H1 (cell line): ENCODE measurements around the gene BMF. TPM values are rescaled to one million over a fixed set of nuclear protein-coding genes. Genes with fewer than 3 reads are reported as not detected.
A peak's percentile ranks its signal among the peaks of the same experiment; 100 is the strongest.

Source experiments
- ATF2 ChIP-seq: IDR thresholded peaks from 2 replicates; pipeline ENCODE4 v1.6.1; 2012; ENCODE audit warnings: low read length, inconsistent platforms
- BACH1 ChIP-seq: IDR thresholded peaks from 2 replicates; pipeline ENCODE4 v1.6.1; 2012; ENCODE audit warnings: low read length, improper control_type of control experiment
- BCL11A ChIP-seq, 2 experiments: IDR thresholded peaks; one replicate each; pipeline ENCODE4 v1.6.1; 2011; ENCODE audit warnings: low read depth in 2 of 2, low read length in 2 of 2, mild to moderate bottlenecking in 2 of 2
- CBX5 ChIP-seq: fragments of 300-800, 300-1000 bp; sonication (generic); IDR thresholded peaks from 2 replicates; pipeline ENCODE4 v1.7.1; 2016; ENCODE audit warnings: antibody characterized with exemption, low read length, low read depth
- CEBPB ChIP-seq: IDR thresholded peaks from 2 replicates; pipeline ENCODE4 v1.6.1; 2012; ENCODE audit warnings: low read depth, low read length
- CREB1 ChIP-seq: IDR thresholded peaks from 2 replicates; pipeline ENCODE4 v1.6.1; 2012; ENCODE audit warnings: inconsistent platforms
- GABPA ChIP-seq: IDR thresholded peaks from 2 replicates; pipeline ENCODE4 v1.6.1; 2011; ENCODE audit warnings: mild to moderate bottlenecking, low read length, moderate library complexity, borderline replicate concordance; ENCODE audit not compliant: insufficient read depth
- HDAC2 ChIP-seq, 2 experiments: fragments of 300-600 bp in 1 of 2; sonication (generic) in 1 of 2; IDR thresholded peaks; 2 replicates each; pipeline ENCODE4 v1.6.1; 2011 to 2012; ENCODE audit warnings: low read depth in 2 of 2, low read length in 2 of 2, mild to moderate bottlenecking in 2 of 2, moderate library complexity in 2 of 2, borderline replicate concordance in 1 of 2, inconsistent platforms in 1 of 2
- JUND ChIP-seq: IDR thresholded peaks from 2 replicates; pipeline ENCODE4 v1.6.1; 2011; ENCODE audit warnings: mild to moderate bottlenecking, improper control_type of control experiment, low read length
- MAX ChIP-seq: IDR thresholded peaks from 2 replicates; pipeline ENCODE4 v1.6.1; 2012; ENCODE audit warnings: inconsistent platforms
- NRF1 ChIP-seq: IDR thresholded peaks from 2 replicates; pipeline ENCODE4 v1.6.1; 2011; ENCODE audit warnings: mild to moderate bottlenecking, low read depth, low read length, improper control_type of control experiment
- POLR2AphosphoS5 ChIP-seq: IDR thresholded peaks from 2 replicates; pipeline ENCODE4 v1.6.1; 2011; ENCODE audit warnings: low read depth, low read length
- RNF2 ChIP-seq: fragments of 200-900, 300-1000 bp; sonication (generic); IDR thresholded peaks from 2 replicates; pipeline ENCODE4 v1.7.1; 2016; ENCODE audit warnings: borderline replicate concordance, low read depth, mild to moderate bottlenecking, antibody characterized with exemption, low read length; ENCODE audit not compliant: poor library complexity, severe bottlenecking; ENCODE audit errors: missing control alignments
- RXRA ChIP-seq: IDR thresholded peaks from 2 replicates; pipeline ENCODE4 v1.6.1; 2011; ENCODE audit warnings: low read depth, mild to moderate bottlenecking, low read length, moderate library complexity; ENCODE audit not compliant: insufficient read depth
- SIRT6 ChIP-seq: IDR thresholded peaks from one replicate; pipeline ENCODE4 v1.7.1; 2012; ENCODE audit warnings: low read length, inconsistent platforms
- SP2 ChIP-seq: IDR thresholded peaks from 2 replicates; pipeline ENCODE4 v1.6.1; 2012; ENCODE audit warnings: mild to moderate bottlenecking, low read length, inconsistent platforms
- SRF ChIP-seq: IDR thresholded peaks from 2 replicates; pipeline ENCODE4 v1.6.1; 2011; ENCODE audit warnings: mild to moderate bottlenecking, low read depth, low read length, moderate library complexity
- SUZ12 ChIP-seq: fragments of 200-600 bp; sonication (generic); IDR thresholded peaks from 2 replicates; pipeline ENCODE4 v1.6.1; 2012; ENCODE audit warnings: mild to moderate bottlenecking, inconsistent platforms, low read length, moderate library complexity, mixed read lengths
- TAF1 ChIP-seq: IDR thresholded peaks from 2 replicates; pipeline ENCODE4 v1.6.1; 2011; ENCODE audit warnings: mild to moderate bottlenecking, low read depth, low read length
- polyA plus RNA-seq, 7 experiments: library from polyadenylated mRNA; depleted of rRNA in 3 of 7; stranded (reverse) in 5 of 7; unstranded in 2 of 7; fragments of >200 nt in 5 of 7; fragments of 200-250 nt in 2 of 7; gene quantifications; 1 replicate in 5 of 7; 2 replicates in 1 of 7; 4 replicates in 1 of 7; pipeline versions ENCODE4 v1.2.1 to v1.2.3, GENCODE V29; 2011 to 2013; ENCODE audit warnings: missing spikeins in 2 of 7, mixed read lengths in 2 of 7
- total RNA-seq: library from RNA; stranded (reverse); fragmentation: NEBNext Ultra II Directional; extraction: Animal tissue kit (Norgen Biotek cat#: 25700); gene quantifications from 2 replicates; pipeline ENCODE4 v1.2.1, GENCODE V29; 2021

The BMF gene
- total and polyA plus RNA-seq, 2 of the 8 experiments (the other 6 are each of a cell fraction or from before 2014, with no cell fraction given) = 21.2 to 24.2 TPM

- TF ChIP-seq GABPA = no peak
- no peak for TF ChIP-seq NRF1
- TF ChIP-seq CBX5 = no peak
- no peak for TF ChIP-seq CEBPB
- peak; percentile 90; the same call in 1 of the 2 replicates for TF ChIP-seq RXRA
- TF ChIP-seq SUZ12 = no peak
- peak; percentile 44; the same call in 1 of the 2 replicates for TF ChIP-seq POLR2AphosphoS5
- peak; percentile 58 for TF ChIP-seq MAX
- no peak for TF ChIP-seq BACH1
- TF ChIP-seq TAF1 = peak; percentile 60
- TF ChIP-seq SRF = no peak
- TF ChIP-seq JUND = no peak
- no peak for TF ChIP-seq CREB1
- TF ChIP-seq ATF2 = 0 out of 2 replicates have a peak, but pooled peaks have one; percentile 50
- TF ChIP-seq RNF2 = no peak
- TF ChIP-seq BCL11A (IDR thresholded peaks at IDR 0.05; ENCODE audit: low read depth in 2 of 2, low read length in 2 of 2) = no peak
- no peak for TF ChIP-seq SIRT6
- TF ChIP-seq HDAC2 (IDR thresholded peaks at IDR 0.05; ENCODE audit: borderline replicate concordance in 1 of 2, low read depth in 2 of 2, low read length in 2 of 2) = 0 out of 4 replicates have a peak, but pooled peaks of 1 of the 2 experiments have one; percentile 40
- TF ChIP-seq SP2 = no peak
Measured at GRCh38 chr15:40081691-40082194, 26.9 kb downstream of the BMF start (continued).
